Mesothelial cell of epicardium (in vitro differentiated cells): ENCODE data around the gene CTNNBIP1. TPM values are rescaled to one million over a fixed set of nuclear protein-coding genes. Genes with fewer than 3 reads are reported as not detected.
"Not testable (repeated sequence)": the region's sequence is repeated elsewhere in the genome, so short reads cannot be mapped to it uniquely, and the experiment has no call there.

Source experiments
- DNase-seq, 2 experiments: peaks; one replicate each; pipeline ENCODE4 v3.0.0; 2021; ENCODE audit warnings: low spot score in 2 of 2; ENCODE audit not compliant: unreplicated experiment in 2 of 2
- H3K27ac Mint-ChIP-seq: 2 replicates; pipeline ENCODE4 v1.8.0; 2021; ENCODE audit warnings: mixed read lengths
- H3K27me3 Mint-ChIP-seq: 2 replicates; pipeline ENCODE4 v1.8.0; 2021; ENCODE audit warnings: low read depth, mixed read lengths
- H3K36me3 Mint-ChIP-seq: 2 replicates; pipeline ENCODE4 v1.8.0; 2021; ENCODE audit warnings: mixed read lengths
- H3K4me1 Mint-ChIP-seq: 2 replicates; pipeline ENCODE4 v1.8.0; 2021; ENCODE audit warnings: mixed read lengths
- H3K4me3 Mint-ChIP-seq: 2 replicates; pipeline ENCODE4 v1.8.0; 2021; ENCODE audit warnings: mild to moderate bottlenecking, moderate library complexity, mixed read lengths
- H3K9me3 Mint-ChIP-seq: 2 replicates; pipeline ENCODE4 v1.8.0; 2021; ENCODE audit warnings: mixed read lengths
- total RNA-seq: library from RNA; stranded (reverse); gene quantifications from 3 replicates; pipeline ENCODE4 v1.2.1, GENCODE V29; 2021
- TF ChIP-seq, protein P1 (sequence below): fragments of 200-600 bp; sonication (generic); IDR thresholded peaks from one replicate; pipeline ENCODE4 v1.5.0; 2021; ENCODE audit warnings: antibody characterized with exemption; ENCODE audit not compliant: unreplicated experiment

Gene CTNNBIP1
- total RNA-seq, 1 donor from 2014 or later, result 51.5 TPM

DNA sequence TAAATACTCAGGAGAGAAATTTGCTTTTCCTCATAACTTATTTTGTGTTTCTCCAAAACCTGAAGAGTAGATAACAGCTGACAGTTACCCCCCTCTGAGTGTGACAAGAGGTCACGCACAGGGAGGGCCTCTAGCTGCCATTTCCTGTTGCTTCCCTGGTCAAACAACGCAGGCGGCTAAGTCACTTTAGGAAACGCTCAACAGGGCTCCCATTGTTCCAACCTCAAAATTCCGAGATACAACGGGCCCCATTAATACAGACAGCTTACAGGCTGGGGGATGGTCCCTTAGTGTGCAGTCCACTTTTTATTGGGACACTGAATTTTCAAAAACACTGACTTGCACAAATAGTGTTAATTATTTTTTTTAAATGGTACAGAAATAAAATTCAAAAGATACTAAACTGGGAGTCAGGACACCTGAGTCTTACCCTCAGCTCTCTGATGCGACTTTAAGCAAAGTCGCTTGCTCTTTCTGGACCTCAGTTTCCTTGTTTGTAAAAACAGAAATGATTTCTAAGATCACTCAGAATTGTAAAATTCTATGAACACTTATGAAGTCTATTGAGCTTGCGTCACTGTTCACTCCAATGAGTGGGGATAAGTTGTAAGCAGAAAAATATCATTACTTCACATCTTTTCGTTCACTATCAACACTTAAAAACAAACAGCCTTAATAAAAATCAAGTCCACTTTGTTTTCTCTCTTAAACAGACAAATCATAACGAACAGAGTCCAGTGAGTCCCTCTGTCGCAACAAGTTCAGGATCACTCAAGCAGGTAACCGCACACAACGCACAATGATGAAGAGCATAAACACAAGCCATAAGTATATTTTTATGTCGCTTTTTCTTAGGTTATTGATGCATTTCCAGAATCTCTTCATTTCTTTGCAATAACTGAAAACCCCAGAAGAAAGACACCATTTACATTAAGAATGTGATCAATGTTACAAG, 19.6 kb upstream of the CTNNBIP1 start:
- H3K27me3 Mint-ChIP-seq, result no peaks in the 10 kb centered on the region
- H3K27ac Mint-ChIP-seq, result no peak overlapping the region
- TF ChIP-seq, protein P1, sequence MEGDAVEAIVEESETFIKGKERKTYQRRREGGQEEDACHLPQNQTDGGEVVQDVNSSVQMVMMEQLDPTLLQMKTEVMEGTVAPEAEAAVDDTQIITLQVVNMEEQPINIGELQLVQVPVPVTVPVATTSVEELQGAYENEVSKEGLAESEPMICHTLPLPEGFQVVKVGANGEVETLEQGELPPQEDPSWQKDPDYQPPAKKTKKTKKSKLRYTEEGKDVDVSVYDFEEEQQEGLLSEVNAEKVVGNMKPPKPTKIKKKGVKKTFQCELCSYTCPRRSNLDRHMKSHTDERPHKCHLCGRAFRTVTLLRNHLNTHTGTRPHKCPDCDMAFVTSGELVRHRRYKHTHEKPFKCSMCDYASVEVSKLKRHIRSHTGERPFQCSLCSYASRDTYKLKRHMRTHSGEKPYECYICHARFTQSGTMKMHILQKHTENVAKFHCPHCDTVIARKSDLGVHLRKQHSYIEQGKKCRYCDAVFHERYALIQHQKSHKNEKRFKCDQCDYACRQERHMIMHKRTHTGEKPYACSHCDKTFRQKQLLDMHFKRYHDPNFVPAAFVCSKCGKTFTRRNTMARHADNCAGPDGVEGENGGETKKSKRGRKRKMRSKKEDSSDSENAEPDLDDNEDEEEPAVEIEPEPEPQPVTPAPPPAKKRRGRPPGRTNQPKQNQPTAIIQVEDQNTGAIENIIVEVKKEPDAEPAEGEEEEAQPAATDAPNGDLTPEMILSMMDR, result no peak
- H3K4me1 Mint-ChIP-seq, result peaks cover 5% of the 10 kb centered on the region
- DNase-seq, result no peak
- no peak overlapping the region for H3K4me3 Mint-ChIP-seq
- no peaks in the 10 kb centered on the region for H3K9me3 Mint-ChIP-seq
- peaks cover 16% of the 10 kb centered on the region for H3K36me3 Mint-ChIP-seq

DNA sequence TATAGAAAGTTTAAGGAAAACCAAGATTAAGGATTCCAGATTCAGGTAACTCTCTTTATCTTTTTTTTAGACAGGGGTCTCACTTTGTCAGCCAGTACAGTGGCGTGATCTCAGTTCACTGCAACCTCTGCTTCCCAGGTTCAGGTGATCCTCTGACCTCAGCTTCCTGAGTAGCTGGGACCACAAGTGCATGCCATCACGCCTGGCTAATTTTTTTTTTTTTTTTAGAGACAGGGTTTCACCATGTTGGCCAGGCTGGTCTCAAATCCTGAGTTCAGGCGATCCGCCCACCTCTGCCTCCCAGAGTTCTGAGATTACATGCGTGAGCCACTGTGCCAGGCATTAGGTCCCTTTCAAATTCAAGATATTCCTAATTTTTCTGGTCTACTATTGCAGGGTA, 17.2 kb upstream of the CTNNBIP1 start:
- peaks cover 5% of the 10 kb centered on the region for H3K4me1 Mint-ChIP-seq
- DNase-seq, result no peak
- H3K9me3 Mint-ChIP-seq, result no peaks in the 10 kb centered on the region

DNA sequence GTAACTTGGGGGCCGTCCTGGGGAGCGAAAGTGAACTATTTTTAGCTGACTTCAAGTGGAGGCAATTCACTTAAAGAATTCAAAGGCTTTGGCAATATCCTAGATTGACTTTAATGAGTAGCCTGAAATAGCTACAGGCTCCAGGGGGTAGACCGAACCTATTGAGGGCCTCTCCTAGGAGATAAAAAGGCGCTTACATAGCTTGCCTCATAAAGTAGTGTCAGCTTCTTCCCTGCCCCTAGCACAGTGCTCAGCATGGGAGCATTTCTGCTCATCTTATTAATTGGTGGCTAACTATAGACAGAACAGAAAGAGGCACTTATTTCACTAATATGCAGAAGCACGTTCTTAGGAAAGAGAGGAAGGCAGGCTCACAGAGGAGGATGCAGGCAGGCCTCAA, 12.3 kb upstream of the CTNNBIP1 start:
- Mint-ChIP-seq H3K9me3 (no peaks in the 10 kb centered on the region), H3K4me3 (no peak overlapping the region), H3K36me3 (peaks cover 2% of the 10 kb centered on the region), H3K27ac (no peak overlapping the region), H3K4me1 (peaks cover 4% of the 10 kb centered on the region), H3K27me3 (no peaks in the 10 kb centered on the region)
- TF ChIP-seq, protein P1, result no peak
- no peak for DNase-seq

More for the DNA sequence above, 17.2 kb upstream of the CTNNBIP1 start:
- H3K4me3 Mint-ChIP-seq, result no peak overlapping the region
- H3K36me3 Mint-ChIP-seq, result peaks cover 8% of the 10 kb centered on the region
- H3K27ac Mint-ChIP-seq, result no peak overlapping the region
- H3K27me3 Mint-ChIP-seq, result no peaks in the 10 kb centered on the region
- TF ChIP-seq, protein P1, result no peak

DNA sequence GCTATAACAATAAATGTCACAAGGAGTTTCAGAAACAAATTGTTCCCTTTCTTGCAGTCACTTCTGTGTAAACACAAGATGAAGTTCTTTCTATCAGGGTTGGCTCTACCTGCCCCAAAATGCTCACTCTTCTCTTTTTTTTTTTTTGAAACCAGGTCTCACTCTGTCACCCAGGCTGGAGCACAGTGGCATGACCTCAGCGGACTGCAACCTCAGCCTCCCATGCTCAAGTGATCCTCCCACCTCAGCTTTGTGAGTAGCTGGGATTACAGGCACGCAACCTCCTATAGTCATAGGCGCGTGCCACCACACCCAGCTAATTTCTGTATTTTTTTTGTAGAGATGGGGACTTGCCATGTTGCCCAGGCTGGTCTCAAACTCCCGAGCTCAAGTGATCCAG, 10.5 kb upstream of the CTNNBIP1 start:
- H3K4me3 Mint-ChIP-seq, result no peak overlapping the region
- peaks cover 2% of the 10 kb centered on the region for H3K36me3 Mint-ChIP-seq
- no peak overlapping the region for H3K27ac Mint-ChIP-seq
- TF ChIP-seq, protein P1, result no peak
- no peaks in the 10 kb centered on the region for H3K4me1 Mint-ChIP-seq
- H3K9me3 Mint-ChIP-seq, result no peaks in the 10 kb centered on the region
- H3K27me3 Mint-ChIP-seq, result no peaks in the 10 kb centered on the region
- no peak for DNase-seq

DNA sequence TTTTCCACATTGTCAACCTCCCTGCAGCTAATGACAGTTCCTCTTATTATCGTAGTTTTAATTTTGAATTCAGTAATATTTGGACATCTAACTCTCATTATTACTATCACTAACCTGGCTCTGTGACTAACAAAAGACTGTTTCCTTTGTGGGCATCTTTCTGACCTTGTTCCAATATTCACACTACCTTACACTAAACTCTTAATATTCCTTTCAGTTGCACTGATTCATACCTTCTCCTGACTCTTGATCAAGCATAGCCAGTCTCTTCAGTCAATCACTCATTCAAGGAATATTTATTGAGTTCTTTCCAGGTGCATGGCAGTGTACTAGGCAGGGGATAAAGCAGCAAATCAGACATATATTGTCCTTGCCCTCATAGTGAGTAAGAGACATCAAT, 7.8 kb upstream of the CTNNBIP1 start:
- H3K36me3 Mint-ChIP-seq, result no peaks in the 10 kb centered on the region
- no peaks in the 10 kb centered on the region for H3K9me3 Mint-ChIP-seq
- no peak overlapping the region for H3K4me3 Mint-ChIP-seq
- TF ChIP-seq, protein P1, result no peak
- H3K4me1 Mint-ChIP-seq, result no peaks in the 10 kb centered on the region
- no peak overlapping the region for H3K27ac Mint-ChIP-seq
- H3K27me3 Mint-ChIP-seq, result no peaks in the 10 kb centered on the region
- DNase-seq, result no peak

DNA sequence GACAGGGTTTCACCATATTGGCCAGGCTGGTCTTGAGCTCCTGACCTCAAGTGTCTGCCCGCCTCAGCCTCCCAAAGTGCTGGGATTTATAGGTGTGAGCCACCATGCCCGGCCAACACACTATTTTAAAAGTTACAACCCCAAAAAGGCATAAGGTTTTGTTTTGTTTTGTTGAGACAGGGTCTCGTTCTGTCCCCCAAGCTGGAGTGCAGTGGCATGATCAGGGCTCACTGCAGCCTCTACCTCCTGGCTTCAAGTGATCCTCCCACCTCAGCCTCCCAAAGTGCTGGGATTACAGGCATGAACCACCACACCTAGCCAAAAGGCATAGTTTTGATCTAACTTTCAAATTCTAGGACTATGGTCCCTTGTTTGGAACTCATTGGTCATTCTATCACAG, 7.4 kb upstream of the CTNNBIP1 start:
- not testable (repeated sequence) for H3K27ac Mint-ChIP-seq, DNase-seq, H3K27me3 Mint-ChIP-seq, H3K4me3 Mint-ChIP-seq, H3K9me3 Mint-ChIP-seq, H3K4me1 Mint-ChIP-seq, H3K36me3 Mint-ChIP-seq
